SU-DHL-6 (cell line): ENCODE results near the gene DYNC1H1.
"Not testable (repeated sequence)": the region's sequence is repeated elsewhere in the genome, so short reads cannot be mapped to it uniquely, and the experiment has no call there.

Source experiments
- H2AFZ ChIP-seq: fragments of 200-600 bp; sonication (generic); 2 replicates; pipeline ENCODE4 v1.6.1; 2014; ENCODE audit warnings: low read depth, mild to moderate bottlenecking, moderate library complexity, mixed read lengths, antibody characterized with exemption, low read length; ENCODE audit not compliant: severe bottlenecking
- H3F3A ChIP-seq: fragments of 200-600 bp; shearing (Covaris generic); 2 replicates; pipeline ENCODE4 v1.6.0; 2016; ENCODE audit warnings: antibody characterized with exemption, mild to moderate bottlenecking; ENCODE audit not compliant: insufficient read depth
- H3K27ac ChIP-seq: fragments of 200-600 bp; sonication (generic); 2 replicates; pipeline ENCODE4 v1.5.1; 2016; ENCODE audit warnings: low read depth, mild to moderate bottlenecking, low read length, moderate library complexity, mixed read lengths
- H3K27me3 ChIP-seq: fragments of 200-600 bp; sonication (generic), shearing (Covaris generic); 2 replicates; pipeline ENCODE4 v1.6.0; 2014; ENCODE audit warnings: mild to moderate bottlenecking, low read length
- H3K36me3 ChIP-seq: fragments of 200-600 bp; sonication (generic); 2 replicates; pipeline ENCODE4 v1.6.1; 2014; ENCODE audit warnings: mild to moderate bottlenecking, low read length, mixed read lengths
- H3K4me2 ChIP-seq: fragments of 300-600, 200-600 bp; shearing (Covaris generic), sonication (generic); 2 replicates; pipeline ENCODE4 v1.6.0; 2014; ENCODE audit warnings: low read length, low read depth, mild to moderate bottlenecking; ENCODE audit not compliant: poor library complexity, severe bottlenecking
- H3K4me3 ChIP-seq: fragments of 200-600 bp; sonication (generic); 2 replicates; pipeline ENCODE4 v1.5.1; 2014; ENCODE audit warnings: antibody characterized with exemption, low read length, mild to moderate bottlenecking, mixed read lengths; ENCODE audit not compliant: insufficient read depth, poor library complexity, severe bottlenecking
- H3K79me2 ChIP-seq: fragments of 200-600 bp; sonication (generic); 2 replicates; pipeline ENCODE4 v1.6.1; 2014; ENCODE audit warnings: mild to moderate bottlenecking, low read length, moderate library complexity; ENCODE audit not compliant: insufficient read depth
- H3K9ac ChIP-seq: fragments of 200-600 bp; sonication (generic); 2 replicates; pipeline ENCODE4 v1.7.0; 2014; ENCODE audit warnings: mild to moderate bottlenecking, low read length
- H3K9me2 ChIP-seq: fragments of 200-600 bp; sonication (generic); replicated peaks from 2 replicates; pipeline ENCODE4 v1.6.1; 2014; ENCODE audit warnings: low read length; ENCODE audit not compliant: insufficient read depth
- H3K9me3 ChIP-seq: fragments of 200-600 bp; sonication (generic); 2 replicates; pipeline ENCODE4 v1.6.1; 2014; ENCODE audit warnings: low read length, mixed read lengths; ENCODE audit not compliant: insufficient read depth
- H4K20me1 ChIP-seq: fragments of 200-600 bp; sonication (generic); 2 replicates; pipeline ENCODE4 v1.6.1; 2014; ENCODE audit warnings: low read depth, mild to moderate bottlenecking, antibody characterized with exemption, low read length, moderate library complexity, mixed read lengths
- EZH2phosphoT487 ChIP-seq: fragments of 200-600 bp; sonication (generic), shearing (Covaris generic); conservative IDR thresholded peaks from 2 replicates; pipeline ENCODE4 v1.6.1; 2018; ENCODE audit warnings: mild to moderate bottlenecking, antibody characterized with exemption, low read length, moderate library complexity, mixed read lengths
- TF ChIP-seq, protein P1 (sequence below): fragments of 200-600 bp; sonication (generic); IDR thresholded peaks from one replicate; pipeline ENCODE4 v1.5.1; 2017; ENCODE audit warnings: antibody characterized with exemption, mild to moderate bottlenecking, low read length, moderate library complexity; ENCODE audit not compliant: insufficient read depth, poor library complexity, severe bottlenecking

DYNC1H1 gene

DNA sequence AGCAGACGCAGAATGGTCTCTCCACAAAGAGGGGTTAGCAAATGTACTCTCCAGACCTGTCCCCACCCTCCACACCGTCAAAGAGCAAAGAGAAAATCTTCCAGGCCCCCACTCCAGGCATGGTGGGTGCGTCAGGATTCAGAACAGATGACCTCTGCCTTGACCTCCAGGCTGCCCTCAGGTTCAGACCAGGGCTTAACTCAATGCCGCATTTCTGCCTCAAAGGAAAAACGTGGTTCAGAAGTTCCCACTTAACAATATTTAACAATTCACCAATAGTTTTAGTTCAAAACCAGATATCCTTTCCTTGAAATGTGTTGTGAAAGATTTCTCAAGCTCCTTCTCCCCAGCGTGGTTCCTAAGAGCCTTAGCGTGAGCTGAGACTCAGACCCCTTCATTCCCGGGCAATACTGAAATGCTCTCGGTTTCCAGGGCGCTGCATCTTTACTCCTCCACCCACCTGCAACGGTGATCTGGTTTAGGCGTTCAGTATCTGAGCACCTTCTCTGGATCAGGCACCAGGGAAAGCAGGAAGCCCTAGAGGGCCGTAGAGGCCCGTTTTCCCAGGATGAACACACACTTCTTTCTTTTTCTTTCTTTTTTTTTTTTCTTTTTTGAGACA, 99.5 kb downstream of the DYNC1H1 start:
- no peak overlapping the region for H3K4me3 ChIP-seq
- no peak overlapping the region for H2AFZ ChIP-seq
- TF ChIP-seq, protein P1, sequence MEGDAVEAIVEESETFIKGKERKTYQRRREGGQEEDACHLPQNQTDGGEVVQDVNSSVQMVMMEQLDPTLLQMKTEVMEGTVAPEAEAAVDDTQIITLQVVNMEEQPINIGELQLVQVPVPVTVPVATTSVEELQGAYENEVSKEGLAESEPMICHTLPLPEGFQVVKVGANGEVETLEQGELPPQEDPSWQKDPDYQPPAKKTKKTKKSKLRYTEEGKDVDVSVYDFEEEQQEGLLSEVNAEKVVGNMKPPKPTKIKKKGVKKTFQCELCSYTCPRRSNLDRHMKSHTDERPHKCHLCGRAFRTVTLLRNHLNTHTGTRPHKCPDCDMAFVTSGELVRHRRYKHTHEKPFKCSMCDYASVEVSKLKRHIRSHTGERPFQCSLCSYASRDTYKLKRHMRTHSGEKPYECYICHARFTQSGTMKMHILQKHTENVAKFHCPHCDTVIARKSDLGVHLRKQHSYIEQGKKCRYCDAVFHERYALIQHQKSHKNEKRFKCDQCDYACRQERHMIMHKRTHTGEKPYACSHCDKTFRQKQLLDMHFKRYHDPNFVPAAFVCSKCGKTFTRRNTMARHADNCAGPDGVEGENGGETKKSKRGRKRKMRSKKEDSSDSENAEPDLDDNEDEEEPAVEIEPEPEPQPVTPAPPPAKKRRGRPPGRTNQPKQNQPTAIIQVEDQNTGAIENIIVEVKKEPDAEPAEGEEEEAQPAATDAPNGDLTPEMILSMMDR, result no peak
- no peak for TF ChIP-seq EZH2phosphoT487
- no peak overlapping the region for H3K4me2 ChIP-seq
- no peak overlapping the region for H3K9ac ChIP-seq
- H3K27ac ChIP-seq, result no peak overlapping the region
- H3K79me2 ChIP-seq, result no peaks in the 10 kb centered on the region
- no peaks in the 10 kb centered on the region for H3K9me2 ChIP-seq
- H3K9me3 ChIP-seq, result no peaks in the 10 kb centered on the region
- no peaks in the 10 kb centered on the region for H3F3A ChIP-seq
- no peaks in the 10 kb centered on the region for H3K36me3 ChIP-seq
- H3K27me3 ChIP-seq, result no peaks in the 10 kb centered on the region
- H4K20me1 ChIP-seq, result no peaks in the 10 kb centered on the region

DNA sequence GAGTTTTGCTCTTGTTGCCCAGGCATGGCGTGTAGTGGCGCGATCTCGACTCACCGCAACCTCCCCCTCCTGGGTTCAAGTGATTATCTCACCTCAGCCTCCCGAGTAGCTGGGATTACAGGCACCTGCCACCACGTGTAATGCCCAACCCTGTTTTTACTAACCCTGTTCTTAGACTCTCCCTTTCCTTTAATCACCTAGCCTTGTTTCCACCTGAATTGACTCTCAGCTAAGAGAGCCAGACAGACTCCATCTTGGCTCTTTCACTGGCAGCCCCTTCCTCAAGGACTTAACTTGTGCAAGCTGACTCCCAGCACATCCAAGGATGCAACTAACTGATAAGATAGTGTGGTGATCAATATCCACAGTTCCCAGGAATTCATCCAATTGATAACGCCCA, 100.2 kb downstream of the DYNC1H1 start:
- not testable (repeated sequence) for H3K36me3 ChIP-seq, H3K9me3 ChIP-seq, H4K20me1 ChIP-seq, H3K4me3 ChIP-seq, H2AFZ ChIP-seq, H3K9ac ChIP-seq, H3K9me2 ChIP-seq, H3F3A ChIP-seq, H3K79me2 ChIP-seq, H3K4me2 ChIP-seq, H3K27me3 ChIP-seq, H3K27ac ChIP-seq

DNA sequence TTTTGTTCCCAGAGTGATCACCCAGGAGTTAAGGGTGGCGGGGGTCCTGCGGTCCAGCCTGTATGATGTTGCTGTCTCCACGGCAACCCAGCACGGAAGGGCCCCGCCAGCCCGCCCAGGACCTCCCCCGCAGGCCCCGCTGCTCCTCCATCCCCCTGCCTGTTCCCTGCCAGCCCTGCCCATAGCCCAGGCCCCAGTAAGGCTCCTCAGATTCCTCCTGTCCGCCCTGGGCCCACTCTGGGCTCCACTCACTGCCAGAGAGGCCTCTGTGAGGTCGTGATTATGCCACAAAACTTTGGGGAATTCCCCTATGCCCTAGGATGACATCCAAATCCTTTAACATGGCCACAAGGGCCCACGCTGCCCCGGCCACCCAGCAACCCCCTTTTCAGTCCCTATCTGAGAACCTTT, 101.7 kb downstream of the DYNC1H1 start:
- no peak for TF ChIP-seq EZH2phosphoT487
- TF ChIP-seq, protein P1, result no peak
- H4K20me1 ChIP-seq, result no peaks in the 10 kb centered on the region
- no peak overlapping the region for H3K4me2 ChIP-seq

DNA sequence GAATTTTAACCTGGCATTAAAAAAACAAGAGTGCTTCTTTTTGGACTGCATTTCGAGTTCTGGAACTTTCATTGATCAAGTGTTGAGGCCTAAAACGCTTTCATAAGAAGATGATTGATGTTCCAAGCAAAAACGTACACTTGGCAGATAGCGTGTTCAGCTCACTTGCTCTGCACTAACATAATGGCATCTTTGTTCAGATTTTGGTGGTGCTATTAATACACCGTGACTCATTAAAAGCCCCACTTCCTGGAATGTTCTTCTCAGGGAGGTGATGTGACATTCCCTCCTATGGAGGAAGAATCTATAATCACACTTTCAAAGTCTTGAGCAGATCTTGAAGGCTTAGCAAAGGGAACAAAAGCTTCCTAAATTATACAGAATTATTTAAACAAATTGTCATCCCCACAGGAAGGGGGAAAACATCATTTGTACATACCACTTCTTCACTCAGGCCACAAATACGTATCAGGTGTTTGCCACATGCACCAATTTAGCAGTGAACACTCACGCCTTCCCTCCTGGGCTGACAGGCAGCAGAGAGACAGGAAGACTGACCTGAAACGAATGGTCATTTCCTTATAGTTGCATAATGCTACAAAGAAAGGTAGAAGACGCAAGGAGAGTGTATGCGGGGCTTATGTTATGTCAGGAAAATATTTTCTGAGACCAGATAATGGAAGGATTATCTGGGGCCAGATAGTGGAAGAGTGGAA, 107.1 kb downstream of the DYNC1H1 start:
- Histone ChIP-seq H2AFZ (no peak overlapping the region), H4K20me1 (no peaks in the 10 kb centered on the region), H3K36me3 (no peaks in the 10 kb centered on the region), H3K9me2 (no peaks in the 10 kb centered on the region), H3K27ac (no peak overlapping the region), H3K4me2 (no peak overlapping the region), H3K79me2 (no peaks in the 10 kb centered on the region), H3K9me3 (no peaks in the 10 kb centered on the region), H3K9ac (no peak overlapping the region), H3K27me3 (no peaks in the 10 kb centered on the region), H3F3A (peaks cover 10% of the 10 kb centered on the region), H3K4me3 (no peak overlapping the region)
- no peak for TF ChIP-seq EZH2phosphoT487
- TF ChIP-seq, protein P1, result no peak

More for the DNA sequence above, 101.7 kb downstream of the DYNC1H1 start:
- Histone ChIP-seq H3K36me3 (no peaks in the 10 kb centered on the region), H3K9me3 (no peaks in the 10 kb centered on the region), H3K79me2 (no peaks in the 10 kb centered on the region), H3F3A (no peaks in the 10 kb centered on the region), H3K9ac (no peak overlapping the region), H3K9me2 (no peaks in the 10 kb centered on the region), H3K27me3 (no peaks in the 10 kb centered on the region), H3K27ac (no peak overlapping the region), H2AFZ (no peak overlapping the region), H3K4me3 (no peak overlapping the region)
